ENCODE data around the gene HEATR5B. TPM values are rescaled to one million over a fixed set of nuclear protein-coding genes. Genes with fewer than 3 reads are reported as not detected.

The HEATR5B gene
- total RNA-seq, 2 donors from 2014 or later, result 21.5 to 22.7 TPM

- H3K9me3 ChIP-seq (ENCODE audit: control insufficient read depth, low read length), result no peaks in the 10 kb centered on the region
- H3K27ac ChIP-seq (ENCODE audit: low read depth, low read length), result no peak overlapping the region
- peaks cover 35% of the 10 kb centered on the region for H3K36me3 ChIP-seq (ENCODE audit: control insufficient read depth, insufficient read depth, low read length)
- H3K27me3 ChIP-seq (ENCODE audit: control insufficient read depth, insufficient read depth, low read length, poor library complexity, severe bottlenecking), result no peaks in the 10 kb centered on the region
- no peak overlapping the region for H3K4me3 ChIP-seq (ENCODE audit: low read length)
- DNase-seq, result no peak
- no peak for TF ChIP-seq CTCF (conservative IDR thresholded peaks at IDR 0.05)
- Mint-ChIP-seq H3K4me1 (peaks cover 3% of the 10 kb centered on the region), H3K4me3 (no peak overlapping the region), H3K27me3 (ENCODE audit: insufficient read depth) (no peaks in the 10 kb centered on the region), H3K9me3 (no peaks in the 10 kb centered on the region), H3K27ac (no peak overlapping the region), H3K36me3 (ENCODE audit: low read depth) (peaks cover 41% of the 10 kb centered on the region)
- no peak overlapping the region for H3K9ac ChIP-seq (ENCODE audit: extremely low read depth, low read length, poor library complexity, severe bottlenecking)
- 92 to 100% methylated on average over 1 to 2 of the region's 2 CpGs for WGBS, 2 experiments (ENCODE audit: insufficient coverage in 1 of 2, insufficient read length in 1 of 2)
- H3K4me1 ChIP-seq (ENCODE audit: control insufficient read depth, insufficient read depth, low read length), result no peaks in the 10 kb centered on the region
These were observed 20.0 kb upstream of the HEATR5B start for GRCh38 chr2:37104178-37104577.

- no peaks in the 10 kb centered on the region for H3K9me3 Mint-ChIP-seq
- H3K4me3 Mint-ChIP-seq, result no peak overlapping the region
- 94 to 98% methylated on average over 3 of the region's 3 CpGs for WGBS, 2 experiments (ENCODE audit: insufficient coverage in 1 of 2, insufficient read length in 1 of 2)
- H3K27ac ChIP-seq (ENCODE audit: low read depth, low read length), result no peak overlapping the region
- no peaks in the 10 kb centered on the region for H3K27me3 Mint-ChIP-seq (ENCODE audit: insufficient read depth)
- H3K36me3 ChIP-seq (ENCODE audit: control insufficient read depth, insufficient read depth, low read length), result peaks cover 27% of the 10 kb centered on the region
- no peak for DNase-seq
- H3K36me3 Mint-ChIP-seq (ENCODE audit: low read depth), result peaks cover 28% of the 10 kb centered on the region
- peaks cover 3% of the 10 kb centered on the region for H3K4me1 Mint-ChIP-seq
- H3K27ac Mint-ChIP-seq, result no peak overlapping the region
- H3K9ac ChIP-seq (ENCODE audit: extremely low read depth, low read length, poor library complexity, severe bottlenecking), result no peak overlapping the region
- no peaks in the 10 kb centered on the region for H3K4me1 ChIP-seq (ENCODE audit: control insufficient read depth, insufficient read depth, low read length)
- no peak overlapping the region for H3K4me3 ChIP-seq (ENCODE audit: low read length)
- H3K27me3 ChIP-seq (ENCODE audit: control insufficient read depth, insufficient read depth, low read length, poor library complexity, severe bottlenecking), result no peaks in the 10 kb centered on the region
- TF ChIP-seq CTCF (conservative IDR thresholded peaks at IDR 0.05), result no peak
- H3K9me3 ChIP-seq (ENCODE audit: control insufficient read depth, low read length), result no peaks in the 10 kb centered on the region
These were observed 18.4 kb upstream of the HEATR5B start for GRCh38 chr2:37102588-37102987.

DNA sequence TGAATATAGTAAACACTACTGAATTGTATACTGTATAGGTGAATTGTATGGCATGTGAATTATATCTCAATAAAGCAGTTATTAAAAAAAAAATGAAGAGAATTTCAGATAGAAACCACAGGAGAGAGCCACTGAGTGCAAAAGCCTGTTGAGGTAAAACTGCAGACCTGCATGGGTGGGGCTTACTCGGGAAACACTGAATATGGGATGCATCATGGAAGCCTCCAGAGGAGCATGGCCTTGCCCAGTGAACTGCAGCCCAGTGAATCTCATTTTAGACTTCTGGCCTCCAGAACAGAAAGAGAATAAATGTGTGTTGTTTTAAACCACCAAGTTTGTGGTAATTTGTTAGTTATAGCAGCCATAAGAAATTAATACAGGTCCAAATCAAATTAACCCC lies 15.9 kb upstream of the HEATR5B start:
- Histone ChIP-seq H3K9me3 (ENCODE audit: control insufficient read depth, low read length) (no peaks in the 10 kb centered on the region), H3K27me3 (ENCODE audit: control insufficient read depth, insufficient read depth, low read length, poor library complexity, severe bottlenecking) (no peaks in the 10 kb centered on the region), H3K36me3 (ENCODE audit: control insufficient read depth, insufficient read depth, low read length) (peaks cover 29% of the 10 kb centered on the region), H3K4me3 (ENCODE audit: low read length) (no peak overlapping the region), H3K27ac (ENCODE audit: low read depth, low read length) (no peak overlapping the region), H3K4me1 (ENCODE audit: control insufficient read depth, insufficient read depth, low read length) (no peaks in the 10 kb centered on the region), H3K9ac (ENCODE audit: extremely low read depth, low read length, poor library complexity, severe bottlenecking) (no peak overlapping the region)
- Mint-ChIP-seq H3K36me3 (ENCODE audit: low read depth) (peaks cover 20% of the 10 kb centered on the region), H3K27me3 (ENCODE audit: insufficient read depth) (no peaks in the 10 kb centered on the region), H3K27ac (no peak overlapping the region), H3K4me3 (no peak overlapping the region), H3K9me3 (no peaks in the 10 kb centered on the region), H3K4me1 (no peaks in the 10 kb centered on the region)
- no peak for TF ChIP-seq CTCF (conservative IDR thresholded peaks at IDR 0.05)
- no peak for DNase-seq
- 80 to 82% methylated on average over 1 of the region's 1 CpG for WGBS, 2 experiments (ENCODE audit: insufficient coverage in 1 of 2, insufficient read length in 1 of 2)

Measured in endodermal cell (in vitro differentiated cells).